Testis (tissue), 3 donors: Measurements from ENCODE around the gene MED13. TPM values are rescaled to one million over a fixed set of nuclear protein-coding genes. Genes with fewer than 3 reads are reported as not detected.
"Not testable (repeated sequence)": the region's sequence is repeated elsewhere in the genome, so short reads cannot be mapped to it uniquely, and the experiment has no call there.

Experiments
- DNase-seq: peaks from one replicate; pipeline ENCODE4 v3.0.0-alpha.2; 2019
- H3K27ac ChIP-seq, 2 donors: fragments of 200-600 bp; sonication (generic); one replicate each; pipeline ENCODE4 v1.5.1; 2019
- H3K27me3 ChIP-seq: fragments of 200-600 bp; sonication (generic); one replicate; pipeline ENCODE4 v1.5.1; 2019
- H3K36me3 ChIP-seq: fragments of 200-600 bp; sonication (generic); one replicate; pipeline ENCODE4 v1.5.1; 2017; ENCODE audit warnings: low read depth; ENCODE audit errors: missing control alignments
- H3K4me1 ChIP-seq: fragments of 200-600 bp; sonication (generic); one replicate; pipeline ENCODE4 v1.5.1; 2019
- H3K4me3 ChIP-seq, 2 donors: fragments of 200-600 bp; sonication (generic); one replicate each; pipeline ENCODE4 v1.5.1; 2017 to 2019
- H3K9me3 ChIP-seq: fragments of 200-600 bp; sonication (generic); one replicate; pipeline ENCODE4 v1.5.1; 2017
- CTCF ChIP-seq, 3 experiments: fragments of 450-650 bp in 2 of 3; fragments of 200-600 bp in 1 of 3; sonication (generic) in 1 of 3; IDR thresholded peaks; one replicate each; pipeline ENCODE4 v1.5.1; 2016 to 2019; ENCODE audit warnings: antibody characterized with exemption in 3 of 3, mild to moderate bottlenecking in 2 of 3, moderate library complexity in 1 of 3
- POLR2A ChIP-seq: fragments of 450-650 bp; IDR thresholded peaks from one replicate; pipeline ENCODE4 v1.6.1; 2017; ENCODE audit warnings: antibody characterized with exemption, mild to moderate bottlenecking, moderate library complexity
- WGBS, 2 donors: methylation state at CpG; one replicate each; pipeline ENCODE4 v1.1.5; 2018; 5-methylcytosine and 5-hydroxymethylcytosine counted together
- intact Hi-C: fragments of 100-400 bp; cut with DNase I; formaldehyde crosslinking; loops from one replicate; pipeline ENCODE4 v1.15.1; 2023; ENCODE audit warnings: low total_unique reads
- polyA plus RNA-seq: library from polyadenylated mRNA; stranded (reverse); fragments of 350-450 nt; fragmentation: Illumina TruSeq; extraction: RNeasy Lipid Tissue Mini Kit (QIAGEN cat#74804); gene quantifications from one replicate; pipeline ENCODE4 v1.2.3, GENCODE V29; 2014; ENCODE audit warnings: low read depth, low replicate concordance; ENCODE audit not compliant: insufficient read depth
- total RNA-seq, 2 donors: library from RNA; depleted of rRNA; stranded (reverse); fragments of >200 nt; gene quantifications; one replicate each; pipeline ENCODE4 v1.2.3, GENCODE V29; 2016

The MED13 gene
- total and polyA plus RNA-seq, 3 donors from 2014 or later, result 44.0 to 145 (median 98.7) TPM

- no peaks in the 10 kb centered on the region for H3K36me3 ChIP-seq
Observed at GRCh38 chr17:62009220-62009619, 55.9 kb downstream of the MED13 start.

GRCh38 chr17:62008294-62008693 is 56.8 kb downstream of the MED13 start:
- no peaks in the 10 kb centered on the region for H3K27me3 ChIP-seq
- no peaks in the 10 kb centered on the region for H3K36me3 ChIP-seq
- no peak for DNase-seq
- intact Hi-C loops, result no loop called here
- H3K4me1 ChIP-seq, result no peaks in the 10 kb centered on the region
- H3K9me3 ChIP-seq, result no peaks in the 10 kb centered on the region
- H3K27ac ChIP-seq, result no peak overlapping the region
- 79% methylated on average over 4 to 5 of the region's 5 CpGs for WGBS, 2 donors
- H3K4me3 ChIP-seq, result no peak overlapping the region
- no peak for TF ChIP-seq POLR2A
- no peak for TF ChIP-seq CTCF (IDR thresholded peaks at IDR 0.05)

More at GRCh38 chr17:62009220-62009619, 55.9 kb downstream of the MED13 start:
- intact Hi-C loops, result no loop called here
- Histone ChIP-seq H3K9me3 (no peaks in the 10 kb centered on the region), H3K27me3 (no peaks in the 10 kb centered on the region), H3K4me1 (no peaks in the 10 kb centered on the region), H3K4me3 (no peak overlapping the region), H3K27ac (no peak overlapping the region)
- 88 to 93% methylated on average over 1 of the region's 1 CpG for whole genome bisulfite sequencing, 2 donors
- no peak for DNase-seq
- no peak for TF ChIP-seq CTCF (IDR thresholded peaks at IDR 0.05)
- no peak for TF ChIP-seq POLR2A

GRCh38 chr17:62004388-62004787 is 60.7 kb downstream of the MED13 start:
- H3K9me3 ChIP-seq, result no peaks in the 10 kb centered on the region
- no peaks in the 10 kb centered on the region for H3K4me1 ChIP-seq
- H3K27ac ChIP-seq, result no peak overlapping the region
- no peak for DNase-seq
- no peaks in the 10 kb centered on the region for H3K36me3 ChIP-seq
- no peaks in the 10 kb centered on the region for H3K27me3 ChIP-seq
- intact Hi-C loops, result no loop called here
- H3K4me3 ChIP-seq, result no peak overlapping the region
- TF ChIP-seq CTCF (IDR thresholded peaks at IDR 0.05) (no peak), POLR2A (no peak)

GRCh38 chr17:62003141-62003540 is 61.9 kb downstream of the MED13 start:
- WGBS, 2 donors, result 97 to 100% methylated on average over 3 of the region's 3 CpGs
- H3K4me1 ChIP-seq, H3K27me3 ChIP-seq, intact Hi-C loops, DNase-seq, H3K27ac ChIP-seq, H3K4me3 ChIP-seq, H3K9me3 ChIP-seq, H3K36me3 ChIP-seq: not testable (repeated sequence)

GRCh38 chr17:62001105-62001504 is 64.0 kb downstream of the MED13 start:
- intact Hi-C loops, result no loop called here
- Histone ChIP-seq H3K4me3 (no peak overlapping the region), H3K27ac (no peak overlapping the region), H3K27me3 (no peaks in the 10 kb centered on the region), H3K4me1 (no peaks in the 10 kb centered on the region), H3K9me3 (no peaks in the 10 kb centered on the region), H3K36me3 (no peaks in the 10 kb centered on the region)
- no peak for DNase-seq
- 96% methylated on average over 2 of the region's 2 CpGs for WGBS, 2 donors
- TF ChIP-seq POLR2A (no peak), CTCF (IDR thresholded peaks at IDR 0.05) (no peak)
